Prostate gland (tissue), 2 donors: Measurements from ENCODE around the gene ANP32B.
"Not testable (repeated sequence)": the region's sequence is repeated elsewhere in the genome, so short reads cannot be mapped to it uniquely, and the experiment has no call there.

ENCODE experiments used
- POLR2A ChIP-seq: fragments of 450-650 bp; IDR thresholded peaks from one replicate; pipeline ENCODE4 v1.6.1; 2016; ENCODE audit warnings: antibody characterized with exemption, mild to moderate bottlenecking
- POLR2AphosphoS5 ChIP-seq: sonication (generic); formaldehyde crosslinking; IDR thresholded peaks from one replicate; pipeline ENCODE4 v1.6.1; 2017; ENCODE audit warnings: antibody characterized with exemption
- TF ChIP-seq, protein P1 (sequence below), 4 experiments: fragments of 200-600 bp in 2 of 4; fragments of 450-650 bp in 2 of 4; sonication (generic) in 2 of 4; IDR thresholded peaks; 1 replicate in 3 of 4; 2 replicates in 1 of 4; pipeline ENCODE4 v1.5.1; 2016 to 2019; ENCODE audit warnings: antibody characterized with exemption in 4 of 4, mild to moderate bottlenecking in 2 of 4, moderate library complexity in 2 of 4

DNA sequence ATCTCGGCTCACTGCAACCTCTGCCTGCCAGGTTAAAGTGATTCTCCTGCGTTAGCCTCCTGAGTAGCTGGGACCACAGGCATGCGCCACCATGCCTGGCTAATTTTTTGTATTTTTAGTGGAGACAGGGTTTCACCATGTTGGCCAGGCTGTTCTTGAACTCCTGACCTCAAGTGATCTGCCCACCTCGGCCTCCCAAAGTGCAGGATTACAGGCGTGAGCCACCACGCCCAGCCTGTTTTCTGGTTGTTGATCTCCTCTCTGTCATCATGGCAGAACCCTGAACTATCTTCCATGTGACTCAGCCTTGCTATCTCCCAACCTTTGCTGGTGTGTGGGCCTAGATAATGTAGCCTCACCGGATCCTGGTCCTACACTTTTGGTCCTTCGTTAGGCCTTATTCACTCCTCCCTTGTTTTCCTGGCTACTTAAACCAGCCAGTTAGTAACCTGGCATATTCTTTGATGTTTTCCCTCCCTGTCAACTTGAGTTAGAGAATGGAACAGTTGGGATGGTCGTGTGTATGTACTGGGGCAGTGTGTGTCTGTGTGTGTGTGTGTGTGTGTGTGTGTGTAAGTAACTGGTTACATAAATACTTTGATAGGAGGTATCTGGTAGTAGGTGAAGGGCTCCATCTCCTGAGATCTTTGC lies 22.3 kb upstream of the ANP32B start:
- TF ChIP-seq, protein P1, sequence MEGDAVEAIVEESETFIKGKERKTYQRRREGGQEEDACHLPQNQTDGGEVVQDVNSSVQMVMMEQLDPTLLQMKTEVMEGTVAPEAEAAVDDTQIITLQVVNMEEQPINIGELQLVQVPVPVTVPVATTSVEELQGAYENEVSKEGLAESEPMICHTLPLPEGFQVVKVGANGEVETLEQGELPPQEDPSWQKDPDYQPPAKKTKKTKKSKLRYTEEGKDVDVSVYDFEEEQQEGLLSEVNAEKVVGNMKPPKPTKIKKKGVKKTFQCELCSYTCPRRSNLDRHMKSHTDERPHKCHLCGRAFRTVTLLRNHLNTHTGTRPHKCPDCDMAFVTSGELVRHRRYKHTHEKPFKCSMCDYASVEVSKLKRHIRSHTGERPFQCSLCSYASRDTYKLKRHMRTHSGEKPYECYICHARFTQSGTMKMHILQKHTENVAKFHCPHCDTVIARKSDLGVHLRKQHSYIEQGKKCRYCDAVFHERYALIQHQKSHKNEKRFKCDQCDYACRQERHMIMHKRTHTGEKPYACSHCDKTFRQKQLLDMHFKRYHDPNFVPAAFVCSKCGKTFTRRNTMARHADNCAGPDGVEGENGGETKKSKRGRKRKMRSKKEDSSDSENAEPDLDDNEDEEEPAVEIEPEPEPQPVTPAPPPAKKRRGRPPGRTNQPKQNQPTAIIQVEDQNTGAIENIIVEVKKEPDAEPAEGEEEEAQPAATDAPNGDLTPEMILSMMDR (IDR thresholded peaks at IDR 0.05) = not testable (repeated sequence)
- not testable (repeated sequence) for TF ChIP-seq POLR2AphosphoS5, POLR2A
